Cerebellar cortex (tissue), 1 donor: ENCODE results near the gene KIRREL3.

ENCODE experiments used
- DNase-seq: peaks from one replicate; pipeline ENCODE4 v3.0.0-alpha.2; 2015; ENCODE audit warnings: low spot score

KIRREL3 gene

DNA sequence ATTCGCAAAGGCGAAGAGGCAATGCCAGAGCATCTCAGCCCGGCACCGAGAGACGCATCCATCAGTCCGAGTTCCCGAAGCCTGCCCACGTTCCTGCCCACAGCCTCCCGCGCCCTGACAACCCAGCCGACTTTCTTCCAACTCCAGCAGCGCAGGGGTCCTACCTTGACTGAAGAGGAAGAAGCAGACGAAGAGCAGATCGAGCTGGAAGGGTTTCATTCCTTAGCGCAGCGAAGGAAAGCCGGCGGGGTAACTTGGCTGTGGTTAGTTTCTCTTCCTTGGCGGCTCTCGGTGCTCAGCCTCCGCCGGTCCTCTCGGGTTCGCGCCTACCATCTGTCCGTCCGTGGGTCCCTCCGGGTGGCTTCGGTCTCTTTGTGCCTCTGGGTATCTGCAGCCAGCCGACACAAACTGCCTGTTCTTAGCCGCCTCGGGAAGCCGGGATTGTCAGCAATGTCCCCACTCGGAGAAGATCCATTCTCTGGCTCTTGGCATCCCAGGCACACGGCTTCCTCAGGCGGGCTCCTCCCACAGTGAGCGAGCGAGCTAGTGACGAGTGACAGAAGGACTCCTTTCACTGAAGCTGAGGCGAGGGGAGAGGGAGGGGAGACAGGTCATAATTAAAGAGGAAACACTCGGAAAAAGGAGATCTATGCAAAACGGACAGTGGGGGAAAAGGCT is at the start of gene KIRREL3:
KIRREL3 (minus strand) TSS at position 480 of the 678 bp plus-strand sequence.
- peak; percentile 73 for DNase-seq

DNA sequence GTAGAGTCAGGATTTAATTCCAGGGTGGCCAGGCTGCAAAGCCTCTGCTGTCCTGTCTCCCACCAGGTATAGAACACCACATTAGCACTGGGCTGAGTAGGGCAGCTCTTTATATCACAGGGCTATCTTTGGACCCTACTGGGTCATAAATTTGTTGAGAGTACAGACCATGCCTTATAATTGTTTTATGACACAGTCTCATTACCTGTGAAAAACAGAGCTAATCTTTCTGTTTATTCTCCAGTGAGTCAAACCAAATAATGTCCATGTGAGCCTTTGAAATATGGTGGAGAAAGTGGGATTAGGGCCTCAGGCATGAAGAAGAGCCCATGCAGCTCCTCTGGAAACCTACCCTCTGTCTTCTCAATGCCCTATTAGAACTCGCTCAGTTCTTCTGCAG is 49.6 kb upstream of the KIRREL3 start:
- no peak for DNase-seq

DNA sequence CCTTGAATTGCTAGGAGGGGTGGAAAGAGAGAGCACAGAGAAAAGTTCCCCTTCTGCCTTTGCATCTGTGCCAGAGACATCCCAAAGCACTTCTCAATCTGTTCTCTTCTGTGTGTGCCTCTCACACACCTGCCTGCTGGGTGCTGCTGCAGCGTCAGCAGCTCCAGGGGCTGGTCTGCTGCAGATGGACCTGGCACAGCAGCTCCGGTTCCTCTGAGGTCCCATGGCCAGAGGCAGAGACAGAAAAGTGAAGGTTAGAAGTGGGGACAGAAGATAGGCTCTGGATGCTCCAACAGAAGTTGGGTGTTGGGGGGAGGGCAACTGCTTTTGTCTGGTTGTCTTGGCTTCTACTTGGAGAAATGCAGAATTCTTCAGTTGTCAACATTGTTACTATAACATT is 48.9 kb upstream of the KIRREL3 start:
- DNase-seq, result no peak

DNA sequence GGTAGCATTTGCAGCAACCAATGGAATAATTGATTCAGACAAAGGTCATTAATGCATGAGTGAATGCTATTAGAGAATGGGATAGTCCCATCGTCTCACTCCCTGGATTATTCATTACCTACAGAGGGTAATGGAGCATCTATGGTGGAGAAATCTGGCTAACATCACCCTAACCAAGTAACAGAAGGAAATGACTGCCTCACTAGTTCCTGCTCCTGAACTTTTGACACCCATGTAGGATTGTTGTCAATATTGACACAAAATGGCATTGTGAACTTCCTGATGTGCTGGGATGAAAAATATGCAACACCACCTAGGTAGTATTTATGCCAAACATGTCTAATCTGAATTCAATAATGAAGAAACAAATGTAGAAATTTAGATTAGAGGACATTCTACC is 44.0 kb upstream of the KIRREL3 start:
- DNase-seq, result no peak

DNA sequence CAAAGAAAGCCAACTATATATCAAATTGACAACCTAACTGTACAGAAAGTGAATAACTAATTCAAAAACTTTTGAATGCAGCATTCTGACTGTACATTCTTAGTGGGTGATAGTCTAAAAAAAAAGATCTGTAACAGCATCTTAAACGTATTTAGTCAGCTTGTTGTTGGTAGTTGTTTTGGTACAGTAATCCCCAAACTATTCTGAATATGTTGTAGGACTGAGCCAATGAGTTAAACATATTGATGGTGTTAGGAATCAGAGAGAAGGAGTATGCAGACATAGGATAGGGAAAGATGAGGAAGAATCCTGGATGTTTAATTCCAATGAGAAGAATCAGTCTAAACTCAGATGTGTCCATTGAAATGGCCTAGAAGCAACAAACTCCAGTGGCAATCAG is 41.9 kb upstream of the KIRREL3 start:
- no peak for DNase-seq

DNA sequence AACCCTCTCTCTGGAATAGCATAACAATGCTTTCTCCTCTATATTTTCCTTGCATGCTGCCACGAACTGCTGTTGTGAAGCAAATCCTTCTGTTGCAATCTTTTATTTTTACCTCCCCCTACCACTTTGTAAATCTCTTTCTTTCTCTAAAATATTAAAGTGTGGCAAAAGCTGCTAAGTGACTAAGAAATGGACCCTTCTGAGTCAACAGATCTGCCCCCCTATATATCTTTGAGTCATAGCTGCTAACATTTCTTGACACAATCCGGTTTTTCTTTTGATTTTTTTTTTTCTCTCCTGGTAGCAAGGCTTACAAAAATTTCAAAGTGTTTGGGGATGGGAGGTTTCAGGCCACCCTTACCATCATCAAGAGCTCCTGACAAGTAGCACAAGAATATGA is 39.0 kb upstream of the KIRREL3 start:
- no peak for DNase-seq

DNA sequence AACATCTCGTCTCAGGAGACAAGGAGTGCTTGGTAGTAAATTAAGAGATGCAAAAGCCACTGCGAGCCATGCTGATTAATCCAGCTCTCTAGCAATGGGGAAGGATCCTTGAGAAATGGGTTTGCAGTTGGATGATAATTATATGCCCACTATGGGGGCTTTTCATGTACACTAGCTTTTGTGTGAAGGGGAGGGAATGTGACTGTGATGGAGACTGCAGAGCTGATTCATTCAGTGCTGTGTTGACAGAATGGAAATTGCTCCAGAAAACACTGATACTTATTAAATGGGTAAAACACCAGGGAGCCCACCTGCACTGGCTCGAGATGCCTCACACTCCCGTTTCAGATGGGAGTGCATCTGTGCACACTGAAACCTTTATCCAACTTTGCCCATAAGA is 37.0 kb upstream of the KIRREL3 start:
- no peak for DNase-seq

DNA sequence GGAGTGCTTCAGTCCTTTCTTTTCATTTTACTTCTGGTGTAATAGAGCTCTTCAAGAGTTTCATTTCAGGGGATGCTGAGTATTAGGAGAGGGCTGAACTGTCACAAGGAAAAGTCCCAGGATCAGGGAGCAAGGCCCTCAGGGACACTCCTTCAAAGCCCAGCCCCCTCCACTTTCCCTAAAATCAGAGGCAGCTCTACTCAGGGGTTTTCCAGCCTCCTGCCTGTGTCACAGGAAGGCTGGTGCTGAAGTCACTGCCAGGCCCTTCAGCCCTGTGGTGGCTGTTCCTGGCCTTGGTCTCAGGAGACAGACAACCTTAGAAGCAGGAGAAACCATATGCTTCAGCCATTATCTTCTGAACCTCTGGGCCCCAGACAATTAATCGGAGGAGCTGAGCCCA is 36.4 kb upstream of the KIRREL3 start:
- DNase-seq, result no peak

DNA sequence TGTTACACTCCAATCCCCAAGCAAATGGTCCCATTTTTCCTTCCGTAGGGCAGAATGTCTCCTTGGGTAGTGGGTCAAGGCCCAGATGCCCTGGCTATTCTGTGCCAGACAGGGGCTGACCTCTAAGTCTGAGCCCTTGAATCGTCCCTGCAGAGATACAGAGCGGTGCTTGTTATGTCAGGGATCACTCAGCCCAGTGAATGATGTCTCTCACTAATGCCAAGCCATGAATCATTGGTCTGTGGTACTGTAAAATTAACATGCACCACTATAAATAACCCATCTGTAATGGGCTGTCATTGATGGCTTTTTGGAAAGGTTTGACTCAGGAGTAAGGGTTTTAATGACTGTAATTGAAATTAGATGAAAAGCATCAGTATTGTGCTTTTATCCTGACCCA is 35.3 kb upstream of the KIRREL3 start:
- DNase-seq, result no peak

DNA sequence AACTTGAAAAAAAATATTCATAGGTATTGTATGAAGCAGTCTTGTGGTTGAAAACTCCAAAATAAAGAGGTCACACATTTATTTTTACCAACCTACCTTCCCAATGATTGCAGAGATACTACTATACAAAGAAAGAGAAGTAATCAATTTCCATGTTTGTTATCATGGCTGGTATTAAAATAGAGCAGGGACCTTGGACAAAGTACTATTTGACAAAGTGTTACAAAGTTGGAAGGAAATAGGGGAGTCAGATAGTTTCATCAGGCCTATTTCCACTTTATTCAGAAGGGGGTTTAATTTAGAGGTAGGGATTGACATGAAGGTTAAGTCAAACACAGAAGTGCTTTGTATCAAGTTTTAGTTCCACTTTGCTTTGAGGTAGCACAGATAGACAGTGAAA is 34.4 kb upstream of the KIRREL3 start:
- no peak for DNase-seq

DNA sequence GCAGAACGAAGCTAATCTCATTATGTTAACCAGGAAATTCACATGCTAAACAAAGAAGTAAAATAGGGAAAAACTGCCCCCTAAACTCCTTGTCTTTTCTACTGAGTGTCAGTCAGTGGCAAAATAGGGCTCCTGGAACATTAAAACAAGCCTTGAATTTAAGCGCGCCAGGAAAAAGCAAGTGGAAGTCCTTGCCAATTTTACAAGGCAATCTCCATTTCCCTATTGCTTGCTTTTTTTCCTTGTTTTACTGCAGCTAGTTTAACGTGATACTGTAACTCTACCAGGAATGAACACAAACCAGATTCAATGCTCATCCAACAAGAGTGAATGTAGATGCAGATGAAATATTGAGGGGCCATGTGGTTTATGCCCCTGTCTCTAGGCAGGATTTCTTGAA is 28.1 kb upstream of the KIRREL3 start:
- DNase-seq, result no peak

DNA sequence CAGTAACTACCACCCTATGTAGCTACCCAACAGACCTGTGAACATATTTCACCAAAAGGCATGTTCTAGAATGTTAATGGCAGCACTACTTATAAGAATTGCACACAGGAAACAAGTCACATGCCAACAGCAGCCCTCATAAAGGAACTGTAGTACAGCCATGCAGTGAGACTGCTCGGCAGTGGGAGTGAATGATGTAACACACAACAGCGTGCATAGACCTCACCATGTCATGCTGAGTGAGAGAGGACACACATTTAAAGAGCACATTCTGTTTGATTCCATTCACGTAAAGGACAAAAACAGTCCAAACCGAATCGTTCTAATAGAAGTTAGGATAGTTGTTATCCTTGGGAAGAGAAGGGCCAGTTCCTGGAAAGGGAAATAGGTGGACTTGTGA is 27.2 kb upstream of the KIRREL3 start:
- no peak for DNase-seq

DNA sequence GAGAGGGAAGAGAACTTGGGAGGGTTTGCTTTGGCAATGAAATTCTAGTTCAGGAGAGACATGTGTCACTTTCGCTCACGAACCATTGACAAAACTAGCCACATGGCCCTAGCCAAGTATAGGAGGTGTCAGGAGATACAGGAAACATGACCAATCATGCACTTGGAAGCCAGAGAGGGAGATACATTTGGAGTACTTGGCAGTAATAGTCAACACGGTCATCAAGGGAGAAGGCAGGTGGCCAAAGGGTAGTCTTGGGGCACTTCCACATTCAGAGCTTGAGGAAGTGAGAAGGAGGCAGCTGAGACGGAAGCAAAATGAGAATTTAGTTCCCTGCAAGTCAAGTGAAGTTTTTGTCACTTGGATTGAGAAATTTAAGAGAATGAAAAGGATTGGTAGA is 26.4 kb upstream of the KIRREL3 start:
- no peak for DNase-seq

DNA sequence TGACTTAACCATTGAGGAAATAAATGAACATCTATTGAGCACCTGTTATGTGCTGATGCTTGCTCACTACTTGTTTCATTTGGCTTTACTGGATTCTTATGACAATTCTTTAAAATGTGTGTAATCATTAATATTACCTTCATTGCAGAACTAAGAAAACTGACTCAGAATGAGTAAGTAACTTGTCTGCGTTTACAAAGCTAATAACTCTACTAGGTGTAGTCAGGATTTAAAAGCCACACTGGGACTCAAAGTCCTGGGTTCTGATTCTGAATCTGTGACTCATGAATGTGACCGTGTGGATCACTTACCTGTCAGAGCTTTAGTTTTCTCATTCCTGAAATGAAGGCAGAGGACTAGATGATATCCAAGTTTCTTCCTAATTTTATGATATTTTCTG is 23.4 kb upstream of the KIRREL3 start:
- DNase-seq, result no peak

DNA sequence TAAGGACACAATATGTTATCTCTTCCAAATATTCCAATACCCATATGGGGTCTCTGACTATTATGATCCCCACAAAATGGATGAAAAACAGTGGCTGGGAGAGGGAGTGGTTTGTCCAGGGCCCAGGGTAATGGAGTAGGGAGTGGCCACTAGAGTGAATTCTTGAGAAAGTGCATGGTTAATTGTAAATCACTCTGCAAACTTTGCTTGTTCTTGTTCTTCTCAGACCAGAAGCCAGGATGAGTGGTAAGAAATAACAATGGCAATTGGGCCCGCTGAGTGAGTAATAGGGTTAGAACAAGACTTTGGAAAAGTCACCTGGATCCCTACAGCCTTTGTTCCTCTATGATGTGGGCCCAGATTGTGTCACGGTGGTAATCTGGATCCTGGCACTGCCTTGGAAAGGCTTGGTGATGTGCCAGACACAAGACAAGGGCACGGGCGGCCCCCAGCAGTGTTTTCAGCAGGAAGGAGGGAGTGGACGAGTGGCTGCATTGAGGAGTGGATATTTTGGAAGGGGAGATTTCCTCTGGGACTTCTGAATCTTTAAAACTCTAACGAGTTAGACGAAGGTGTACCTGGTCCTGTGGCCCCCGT is 18.2 kb upstream of the KIRREL3 start:
- no peak for DNase-seq

DNA sequence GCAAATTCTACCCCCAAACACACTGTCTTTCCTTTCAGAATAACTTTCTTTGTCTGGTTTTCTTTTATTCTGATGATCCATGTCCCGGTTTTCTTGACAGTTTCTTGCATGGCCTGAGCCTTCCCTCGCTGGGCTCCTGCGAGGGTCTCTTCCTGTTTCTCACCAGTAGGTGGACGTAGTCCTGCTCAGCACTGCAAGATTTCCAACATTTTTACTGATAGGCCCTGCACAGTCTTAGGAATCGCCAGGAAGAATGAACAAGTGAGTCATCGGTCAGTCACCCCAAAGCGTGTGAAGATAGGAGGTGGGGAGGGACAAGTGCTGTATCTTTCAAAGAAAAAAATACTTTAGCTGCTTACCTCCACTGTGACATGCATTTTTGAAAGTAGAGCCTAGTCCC is 16.9 kb upstream of the KIRREL3 start:
- no peak for DNase-seq

DNA sequence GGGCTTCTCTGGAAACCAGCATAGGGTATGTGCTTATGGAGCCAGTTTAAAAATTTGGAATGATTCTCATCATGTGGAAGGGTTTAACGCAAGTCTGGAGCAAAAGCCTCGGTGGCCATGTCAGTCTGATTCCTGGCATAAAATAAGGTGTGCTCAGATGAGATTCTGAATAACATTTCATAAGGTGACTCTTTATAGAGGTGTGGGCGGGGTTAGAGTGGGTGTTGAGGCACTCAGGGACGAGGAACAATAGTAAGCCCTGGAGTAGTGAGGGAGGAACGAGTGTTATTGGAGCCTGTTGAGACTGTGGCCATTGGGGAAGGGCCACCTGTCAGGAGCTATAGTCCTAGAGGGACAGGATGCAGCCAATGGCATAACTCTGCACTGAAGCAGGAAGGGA is 13.0 kb upstream of the KIRREL3 start:
- no peak for DNase-seq

DNA sequence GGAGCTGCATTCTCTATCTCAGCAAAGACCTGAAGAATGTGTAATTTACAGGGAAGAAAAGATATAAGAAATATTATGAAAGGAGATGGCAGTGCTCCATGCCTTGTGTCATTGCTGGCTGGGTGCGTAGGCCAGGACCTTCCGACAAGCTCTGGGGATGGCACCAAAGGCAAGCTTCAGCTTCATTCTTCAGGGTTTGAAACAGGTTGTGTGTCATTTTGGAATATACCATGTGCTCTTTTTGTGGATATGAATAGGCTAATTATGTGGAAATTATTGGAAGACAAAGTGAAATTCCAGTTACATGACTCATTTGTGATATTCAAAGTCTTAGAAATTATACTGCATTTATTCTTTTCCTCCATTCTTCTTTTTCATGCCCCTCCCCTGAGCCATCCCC is 5.7 kb upstream of the KIRREL3 start:
- DNase-seq, result no peak

DNA sequence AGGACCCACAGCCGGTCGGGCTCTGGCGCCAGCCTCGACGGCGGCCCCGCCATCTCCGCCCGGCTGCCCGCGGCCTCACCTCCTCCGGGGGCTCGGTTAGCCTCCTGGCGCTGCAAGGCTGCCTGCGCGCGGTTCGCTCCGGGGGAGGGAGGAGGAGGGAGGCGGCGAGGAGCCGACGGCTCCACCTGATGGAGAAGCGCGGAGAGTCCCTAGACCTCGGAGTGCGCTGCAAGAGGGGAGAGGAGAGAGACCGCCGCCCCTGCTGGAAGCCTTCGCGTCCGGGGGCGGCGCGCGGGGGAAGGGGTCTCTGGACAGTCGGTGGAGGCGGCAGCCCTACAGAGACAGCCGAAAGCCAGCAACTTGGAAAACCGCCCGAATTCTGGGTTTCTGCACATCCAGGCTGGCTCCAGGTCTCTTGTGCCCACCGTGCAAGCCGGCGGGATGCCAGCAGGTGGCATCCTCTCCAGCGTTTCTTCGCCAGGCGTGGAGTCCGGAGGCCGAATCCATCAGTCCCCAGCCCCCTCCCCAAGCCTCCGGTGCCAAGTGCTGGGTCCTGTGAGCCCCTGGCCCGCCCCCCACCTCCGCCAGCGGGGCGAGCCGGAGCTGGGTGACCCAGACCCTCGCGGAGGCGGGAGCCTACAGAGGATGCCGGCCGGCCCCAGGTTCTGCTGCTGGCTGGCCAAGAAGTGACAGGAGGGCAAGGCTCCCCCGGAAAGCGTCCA is 2.9 kb upstream of the KIRREL3 start:
- peak; percentile 29 for DNase-seq

DNA sequence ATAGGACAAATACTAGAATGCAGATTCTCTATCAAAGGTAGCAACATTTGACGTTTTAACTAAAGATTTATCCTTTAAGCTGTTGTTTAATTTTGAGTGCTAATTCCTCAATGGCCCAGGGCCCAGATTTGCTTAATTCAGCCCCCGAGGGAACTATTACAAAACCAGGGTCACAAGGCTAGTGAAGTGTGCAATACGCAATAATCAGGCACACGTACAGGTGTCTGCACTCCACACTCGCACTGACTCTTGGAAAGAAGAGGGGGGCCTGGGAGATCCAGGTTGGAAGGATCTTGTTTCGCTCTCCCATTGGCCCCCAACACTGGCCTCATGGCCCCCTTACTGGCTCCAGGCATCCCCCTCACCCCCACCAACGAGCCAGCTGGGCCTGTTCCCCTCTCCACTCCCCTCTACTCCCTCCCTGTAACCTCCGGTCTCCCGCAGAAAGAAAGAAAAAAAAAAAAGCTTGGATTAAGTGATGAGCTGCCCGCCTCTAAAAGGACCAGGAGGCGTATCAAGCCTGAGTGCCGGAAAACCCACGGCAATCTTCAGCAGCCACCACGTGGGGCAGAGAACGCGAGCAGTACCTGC is 2.2 kb upstream of the KIRREL3 start:
- DNase-seq, result no peak

DNA sequence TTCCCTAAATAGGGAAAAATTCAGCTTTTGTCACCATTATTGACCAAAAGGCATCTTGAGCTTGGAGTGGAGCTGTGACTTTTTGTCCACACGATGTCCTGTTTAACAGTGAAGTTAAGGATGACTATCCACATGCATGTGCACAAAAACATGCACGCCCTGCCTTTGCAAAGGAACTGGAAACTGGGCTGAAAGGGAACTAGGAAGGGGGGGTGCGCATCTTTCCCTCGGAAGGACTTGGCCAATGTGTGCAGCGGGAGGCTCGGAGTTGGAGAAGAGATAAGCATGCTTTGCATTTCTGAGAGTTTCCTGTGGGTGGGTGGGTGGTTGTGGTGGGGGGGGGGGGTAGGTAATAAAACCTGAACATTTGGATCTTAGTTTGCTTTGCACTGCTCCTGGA is 411 bp upstream of the KIRREL3 start:
- DNase-seq, result no peak

DNA sequence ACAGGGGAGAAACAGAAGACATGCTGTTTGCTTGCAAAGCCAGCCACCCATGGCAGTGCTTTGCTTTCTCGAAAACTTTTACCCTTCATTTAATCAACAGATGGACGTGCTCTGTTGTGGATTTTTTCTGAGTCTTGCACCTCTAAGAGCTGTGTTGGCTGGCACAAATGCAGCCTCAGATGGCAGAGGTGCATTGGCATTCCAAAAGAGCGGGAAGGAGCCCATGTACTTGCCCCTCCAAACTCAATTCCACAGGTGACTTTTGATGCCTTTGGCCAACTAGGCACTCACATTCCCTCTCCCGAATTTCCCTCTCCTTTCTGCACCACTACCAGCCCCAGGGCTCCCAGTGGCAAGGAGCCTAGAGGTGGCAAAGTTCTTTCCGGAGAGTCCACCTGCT is 1.2 kb downstream of the KIRREL3 start:
- peak; percentile 77 for DNase-seq

DNA sequence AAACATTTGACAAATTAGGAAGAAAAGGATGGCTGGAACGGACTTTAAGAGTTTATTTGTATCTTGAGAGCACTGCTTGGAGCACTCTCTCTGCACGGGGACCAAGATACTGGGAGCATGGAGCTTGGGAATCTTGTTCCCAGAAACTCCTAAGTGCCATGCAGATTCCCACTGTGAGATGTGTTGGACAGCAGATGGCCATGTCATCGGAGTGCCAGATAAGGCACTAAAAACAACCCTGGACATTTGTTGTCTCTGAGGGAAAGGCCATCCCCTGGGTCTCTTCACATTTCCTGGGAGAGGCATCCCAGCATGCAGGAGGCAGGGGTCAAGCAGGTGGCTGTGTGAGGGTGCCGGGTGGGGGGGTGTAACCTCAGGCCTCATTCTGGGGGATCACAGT is 2.9 kb downstream of the KIRREL3 start:
- DNase-seq, result peak; percentile 74
